ENCODE measurements around the gene OVOL2.

The OVOL2 gene

GRCh38 chr20:18012901-18013300, 44.8 kb downstream of the OVOL2 start:
- DNase-seq (ENCODE audit: low read depth, low spot score), result no peak

GRCh38 chr20:18011951-18012645, 45.6 kb downstream of the OVOL2 start:
- DNase-seq (ENCODE audit: low read depth, low spot score), result no peak

DNA sequence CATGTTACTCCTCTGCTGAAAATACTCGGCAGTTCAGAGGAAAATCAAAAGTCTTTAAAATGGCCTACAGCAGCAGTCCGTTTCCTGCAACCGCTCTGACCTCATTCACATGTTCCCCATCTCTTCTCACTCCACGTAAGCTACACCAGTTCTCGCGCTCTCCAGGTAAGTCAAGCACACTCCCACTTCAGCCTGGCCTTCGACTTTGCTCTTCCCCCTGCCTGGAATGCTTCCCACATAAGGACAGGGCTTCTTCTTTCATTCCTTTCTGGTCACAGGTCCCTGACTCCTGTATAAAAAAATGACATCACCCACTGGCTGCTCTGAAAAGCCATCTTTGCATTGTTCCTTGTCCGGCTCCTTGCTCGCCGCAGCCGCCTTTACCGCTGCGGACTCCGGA, 46.2 kb downstream of the OVOL2 start:
- DNase-seq (ENCODE audit: low read depth, low spot score), result no peak

GRCh38 chr20:18009116-18009515, 48.6 kb downstream of the OVOL2 start:
- DNase-seq (ENCODE audit: low read depth, low spot score), result no peak

DNA sequence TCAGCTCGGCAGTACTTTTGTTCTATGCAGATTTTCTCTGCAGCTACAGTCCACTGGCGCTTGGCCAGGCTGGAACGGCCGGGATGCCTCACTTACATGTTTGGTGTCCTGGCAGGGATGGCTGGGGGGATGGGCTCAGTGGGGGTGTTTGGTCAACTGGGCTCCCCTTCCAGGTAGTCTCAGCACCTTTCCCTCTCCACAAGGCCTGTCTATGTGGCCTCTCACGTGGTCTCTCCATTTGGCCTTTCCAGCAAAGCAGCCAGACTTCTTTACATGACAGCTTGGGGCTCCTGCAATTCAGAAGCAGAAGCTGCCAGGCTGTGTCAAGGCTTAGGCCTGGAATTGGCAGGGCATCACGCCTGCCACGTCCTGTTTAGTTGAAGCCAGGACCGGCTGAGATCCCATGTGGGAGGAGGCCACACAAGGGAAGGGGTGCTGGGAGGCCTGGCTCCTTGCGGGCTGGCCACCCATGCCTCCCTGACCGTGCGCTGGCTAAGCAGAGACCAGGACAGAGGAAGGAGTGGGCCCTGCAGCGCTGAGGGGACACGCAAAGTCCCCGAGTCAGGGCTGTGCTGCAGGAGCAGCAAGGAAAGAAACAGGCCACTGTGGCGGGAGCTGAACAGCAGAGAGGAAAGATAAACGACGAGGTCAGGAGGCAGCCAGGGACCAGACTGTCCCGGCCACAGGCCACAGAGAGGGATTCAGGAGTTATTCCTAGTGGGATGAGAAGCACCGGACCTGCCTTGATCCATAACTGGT, 50.0 kb downstream of the OVOL2 start:
- DNase-seq (ENCODE audit: low read depth, low spot score), result no peak

DNA sequence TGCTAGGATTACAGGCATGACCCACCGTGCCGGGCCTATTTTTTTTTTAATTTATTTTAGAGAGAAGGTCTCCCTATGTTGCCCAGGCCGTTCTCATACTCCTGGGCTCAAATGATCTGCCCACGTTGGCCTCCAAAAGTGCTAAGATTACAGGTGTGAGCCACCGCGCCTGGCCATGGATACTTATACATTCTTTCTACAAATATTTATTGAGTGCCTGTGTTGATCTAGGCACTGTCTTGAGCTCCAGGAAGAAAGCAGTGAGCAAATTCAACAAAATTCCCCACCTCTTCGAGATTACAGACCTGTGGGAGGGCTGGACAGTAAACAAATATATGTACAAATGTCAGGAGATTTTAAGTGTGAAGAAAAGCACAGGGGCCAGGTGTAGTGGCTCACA, 51.0 kb downstream of the OVOL2 start:
- no peak for DNase-seq (ENCODE audit: low read depth, low spot score)

GRCh38 chr20:18005990-18006364, 51.7 kb downstream of the OVOL2 start:
- no peak for DNase-seq (ENCODE audit: low read depth, low spot score)

DNA sequence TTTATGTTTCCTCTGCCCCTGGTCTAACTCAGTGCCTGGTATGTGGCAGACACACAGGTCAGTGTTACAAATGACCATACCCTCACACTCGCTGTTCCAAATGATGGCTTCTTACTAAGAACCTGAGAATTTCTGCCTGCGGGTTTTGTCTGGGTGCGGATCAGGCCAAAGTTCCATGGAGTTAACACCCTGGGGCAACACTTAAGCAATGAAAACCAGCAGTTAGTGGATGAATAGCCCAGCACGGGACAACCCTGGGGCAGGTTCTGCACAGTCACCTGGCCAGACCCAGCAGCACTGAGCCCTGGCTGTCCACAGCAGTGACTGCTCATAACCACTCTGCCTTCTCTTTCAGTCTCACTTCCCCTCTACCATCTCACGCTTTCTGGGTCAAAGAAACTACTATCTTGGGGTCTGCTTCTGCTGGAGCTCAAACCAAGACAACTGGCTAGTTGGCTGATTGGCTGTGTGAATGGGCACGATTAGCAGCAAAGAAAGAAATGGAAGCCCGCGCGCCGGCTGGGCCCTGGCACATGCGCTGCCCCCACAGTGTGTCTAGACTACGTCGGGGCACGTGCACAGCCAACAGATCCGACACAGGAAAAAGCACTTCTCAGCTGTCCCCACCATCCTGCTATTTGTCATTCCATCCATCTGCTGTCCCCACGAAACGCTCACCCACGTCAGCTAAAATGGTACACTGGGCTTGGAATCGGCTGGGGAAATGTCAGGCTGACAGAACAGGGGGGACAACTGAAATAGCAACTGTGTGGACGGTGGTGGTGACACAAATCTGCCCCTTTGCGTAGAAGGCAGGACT, 52.3 kb downstream of the OVOL2 start:
- no peak for DNase-seq (ENCODE audit: low read depth, low spot score)

GRCh38 chr20:18004384-18005031, 53.2 kb downstream of the OVOL2 start:
- DNase-seq (ENCODE audit: low read depth, low spot score), result no peak

DNA sequence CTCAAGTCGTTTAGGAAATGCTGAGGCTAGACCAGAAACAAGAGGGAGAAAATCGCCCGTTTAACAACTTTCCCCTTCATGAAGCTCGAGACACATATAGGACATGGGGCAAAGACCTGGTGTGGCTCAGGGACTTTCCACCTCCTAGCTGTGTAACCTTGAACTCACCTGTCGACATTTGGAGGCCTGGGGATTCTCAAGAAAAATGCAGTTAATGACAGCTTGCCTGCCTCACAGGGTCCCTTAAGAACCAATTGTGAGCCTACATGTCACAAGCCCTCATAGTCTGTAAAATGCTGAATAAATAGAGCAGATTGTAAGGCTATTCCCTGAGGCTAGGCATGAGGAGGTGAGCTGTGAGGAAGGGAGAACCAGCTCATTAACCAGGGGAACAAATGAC, 53.8 kb downstream of the OVOL2 start:
- DNase-seq (ENCODE audit: low read depth, low spot score), result no peak

DNA sequence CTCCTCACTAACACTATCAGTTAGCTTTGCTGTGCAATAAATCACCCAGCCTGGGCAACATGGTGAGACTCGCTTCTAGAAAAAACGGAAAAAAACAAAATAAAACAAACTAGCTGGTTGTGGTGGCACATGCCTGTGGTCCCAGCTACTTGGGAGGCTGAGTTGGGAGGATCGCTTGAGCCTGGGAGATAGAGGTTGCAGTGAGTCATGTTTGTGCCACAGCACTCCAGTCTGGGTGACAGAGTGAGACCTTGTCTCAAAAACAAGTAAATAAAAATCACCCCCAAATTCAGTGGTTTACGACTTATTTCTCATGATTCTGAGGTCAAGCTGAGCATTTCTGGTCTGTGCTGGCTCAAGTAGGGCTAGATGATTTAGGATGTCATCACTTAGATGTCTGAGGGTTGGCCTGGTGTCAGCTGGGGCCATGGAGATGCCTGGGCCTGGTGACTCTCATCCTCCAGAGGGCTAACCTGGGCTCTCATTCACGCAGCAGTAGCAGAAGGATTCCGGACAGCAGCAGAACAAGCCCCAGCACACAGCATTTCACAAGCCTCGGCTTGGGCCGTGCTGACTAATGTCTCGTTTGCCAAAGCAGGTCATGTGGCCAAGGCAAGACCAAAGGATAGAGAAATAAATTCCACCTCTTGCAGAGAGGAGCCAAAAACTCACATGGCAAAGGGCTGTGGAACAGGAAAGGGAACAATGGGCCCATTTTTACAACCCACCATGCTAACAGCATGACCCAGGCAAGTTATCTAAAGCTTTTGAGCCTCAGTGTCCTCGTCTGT, 56.4 kb downstream of the OVOL2 start:
- DNase-seq (ENCODE audit: low read depth, low spot score), result no peak

- DNase-seq (ENCODE audit: low read depth, low spot score), result no peak
These were observed 58.1 kb downstream of the OVOL2 start for GRCh38 chr20:17999566-17999965.

GRCh38 chr20:17998446-17998845, 59.3 kb downstream of the OVOL2 start:
- no peak for DNase-seq (ENCODE audit: low read depth, low spot score)

DNA sequence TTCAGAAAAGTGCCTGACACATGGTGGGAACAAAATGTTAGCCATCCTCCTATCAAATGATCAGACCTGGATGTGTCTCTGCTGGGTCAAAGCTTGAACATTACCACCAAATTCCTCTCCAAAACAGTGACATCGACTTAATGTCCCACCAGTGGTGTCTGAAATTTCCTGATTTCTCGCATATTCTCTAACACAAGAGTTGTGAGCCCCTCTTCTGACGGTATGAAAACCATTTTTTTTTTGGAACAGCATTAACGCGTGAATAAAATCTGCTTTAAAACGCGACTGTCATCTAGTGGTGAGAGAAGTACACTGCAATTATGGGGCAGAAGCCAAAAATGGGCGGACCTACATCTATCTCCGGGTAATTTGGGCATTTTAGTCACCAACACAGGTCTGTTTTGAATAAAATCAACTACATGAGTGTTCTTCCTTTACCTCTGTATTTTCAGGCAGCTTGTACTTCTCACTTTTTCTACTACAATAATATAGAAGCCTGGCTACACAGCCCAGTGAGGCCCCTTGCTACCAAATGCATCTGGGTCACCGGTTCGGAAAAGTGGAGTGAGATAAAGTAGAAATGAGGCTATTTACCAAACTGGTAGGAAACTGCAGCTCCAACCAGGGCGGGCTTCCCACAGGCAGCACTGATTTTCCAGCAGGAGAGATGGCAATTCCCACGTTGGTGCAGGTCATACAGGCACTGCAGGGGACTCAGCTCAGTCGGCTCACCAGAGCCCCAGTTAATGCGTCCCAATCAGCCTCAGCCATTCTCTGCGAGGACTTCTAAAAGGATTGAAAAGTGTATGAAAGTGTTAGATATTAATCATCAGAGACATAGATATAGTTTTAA, 61.5 kb downstream of the OVOL2 start:
- DNase-seq (ENCODE audit: low read depth, low spot score), result no peak

GRCh38 chr20:17993546-17993945, 64.2 kb downstream of the OVOL2 start:
- no peak for DNase-seq (ENCODE audit: low read depth, low spot score)

- no peak for DNase-seq (ENCODE audit: low read depth, low spot score)
These were observed 64.7 kb downstream of the OVOL2 start for GRCh38 chr20:17992847-17993513.

- no peak for DNase-seq (ENCODE audit: low read depth, low spot score)
These were observed 65.5 kb downstream of the OVOL2 start for GRCh38 chr20:17992224-17992637.

GRCh38 chr20:17990278-17990972, 67.3 kb downstream of the OVOL2 start:
- DNase-seq (ENCODE audit: low read depth, low spot score), result no peak

- DNase-seq (ENCODE audit: low read depth, low spot score), result no peak
These were observed 69.7 kb downstream of the OVOL2 start for GRCh38 chr20:17987988-17988387.
